Right lobe of liver (tissue), 6 donors: Measurements from ENCODE around the gene LRMDA. TPM values are rescaled to one million over a fixed set of nuclear protein-coding genes. Genes with fewer than 3 reads are reported as not detected.

Experiments
- ATAC-seq, 4 donors: fragments of 200-7000 bp; cut with Tn5 transposase; one replicate each; pipeline ENCODE4 v1.9.1; 2020; ENCODE audit warnings: mild to moderate bottlenecking in 4 of 4, moderate library complexity in 4 of 4
- DNase-seq, 3 donors: peaks; one replicate each; pipeline ENCODE4 v3.0.0-alpha.2; 2020
- H3K27ac ChIP-seq, 3 donors: fragments of 200-600 bp; one replicate each; pipeline ENCODE4 v1.8.0; 2022
- H3K27me3 ChIP-seq, 2 donors: fragments of 200-600 bp; one replicate each; pipeline ENCODE4 v1.8.0; 2022
- H3K36me3 ChIP-seq, 4 donors: fragments of 200-600 bp; sonication (generic) in 1 of 4; one replicate each; pipeline versions ENCODE4 v1.5.1 to v1.8.0; 2017 to 2022; ENCODE audit warnings: control low read depth in 1 of 4
- H3K4me1 ChIP-seq, 4 donors: fragments of 200-600 bp; sonication (generic) in 1 of 4; one replicate each; pipeline versions ENCODE4 v1.5.1 to v1.8.0; 2017 to 2022; ENCODE audit warnings: control low read depth in 1 of 4
- H3K4me3 ChIP-seq, 3 donors: fragments of 200-600 bp; one replicate each; pipeline ENCODE4 v1.8.0; 2022
- H3K9me3 ChIP-seq, 4 donors: fragments of 200-600 bp; sonication (generic) in 1 of 4; one replicate each; pipeline versions ENCODE4 v1.5.1 to v1.8.0; 2017 to 2022; ENCODE audit warnings: control low read depth in 1 of 4
- CTCF ChIP-seq, 4 donors: fragments of 200-600 bp in 3 of 4; fragments of 450-650 bp in 1 of 4; IDR thresholded peaks; one replicate each; pipeline versions ENCODE4 v1.5.1 to v1.8.0; 2016 to 2022; ENCODE audit warnings: antibody characterized with exemption in 4 of 4, mild to moderate bottlenecking in 2 of 4
- POLR2A ChIP-seq: fragments of 450-650 bp; IDR thresholded peaks from one replicate; pipeline ENCODE4 v1.6.1; 2017; ENCODE audit warnings: antibody characterized with exemption, mild to moderate bottlenecking
- WGBS: methylation state at CpG from one replicate; pipeline ENCODE4 v1.1.6; 2018; ENCODE audit warnings: low coverage, low lambda C conversion rate; ENCODE audit not compliant: insufficient coverage; ENCODE audit errors: missing lambda C conversion rate; 5-methylcytosine and 5-hydroxymethylcytosine counted together
- intact Hi-C, 2 donors: fragments of 100-400 bp; cut with DNase I; formaldehyde crosslinking; loops; one replicate each; pipeline versions ENCODE4 v1.11.2 to v1.14.1; 2022
- total RNA-seq, 6 experiments: library from RNA; depleted of rRNA in 2 of 6; stranded (reverse); fragments of >200 nt in 2 of 6; fragmentation: NEBNext Ultra II Directional in 3 of 6; extraction: Animal tissue kit (Norgen Biotek cat#: 25700) in 3 of 6; gene quantifications; one replicate each; pipeline versions ENCODE4 v1.1.0 to v1.2.4, GENCODE V29; 2016 to 2023
- donor health status: DM: no; HTN: yes; CAD: no.
- donor health status: DM: no; HTN: no; CAD: no.
- donor health status: DM: no; HTN: no; CAD: no.
- donor health status: DM: no; HTN: yes; CAD: no.
- donor health status: DM: no; HTN: yes; CAD: no.

The LRMDA gene
- total RNA-seq, 6 experiments from 2014 or later, result 9.9 to 19.9 (median 16.3) TPM

GRCh38 chr10:76324283-76324682 is 892.9 kb downstream of the LRMDA start:
- Histone ChIP-seq H3K4me1 (peaks cover 0 to 19% (median 0%) of the 10 kb centered on the region in 4 donors), H3K27ac (peak overlapping the region in 1 of 3 donors; percentile 25), H3K9me3 (no peaks in the 10 kb centered on the region), H3K36me3 (no peaks in the 10 kb centered on the region), H3K4me3 (no peak overlapping the region), H3K27me3 (no peaks in the 10 kb centered on the region)
- ATAC-seq (peak; percentile 97 to 98 (median 98)), DNase-seq (peak; percentile 60 to 87 (median 85))
- TF ChIP-seq POLR2A, result no peak
- TF ChIP-seq CTCF (IDR thresholded peaks at IDR 0.05), result no peak
- intact Hi-C loops, result no loop called here
- 18% methylated on average over 6 of the region's 6 CpGs for WGBS

- H3K27me3 ChIP-seq, result no peaks in the 10 kb centered on the region
- no peak for ATAC-seq
- no peaks in the 10 kb centered on the region for H3K9me3 ChIP-seq
- no peak overlapping the region for H3K4me3 ChIP-seq
- intact Hi-C loops, result no loop called here
- H3K27ac ChIP-seq, result no peak overlapping the region
- WGBS, result 90% methylated on average over 2 of the region's 2 CpGs
- DNase-seq, result no peak
- no peaks in the 10 kb centered on the region for H3K36me3 ChIP-seq
- peaks cover 0 to 16% (median 0%) of the 10 kb centered on the region in 4 donors for H3K4me1 ChIP-seq
- TF ChIP-seq CTCF (IDR thresholded peaks at IDR 0.05), result no peak
- no peak for TF ChIP-seq POLR2A
Observed at GRCh38 chr10:76327441-76327840, 896.0 kb downstream of the LRMDA start.

GRCh38 chr10:76328348-76328747 is 896.9 kb downstream of the LRMDA start:
- intact Hi-C loops, result no loop called here
- WGBS, result 27% methylated on average over 2 of the region's 2 CpGs

GRCh38 chr10:76329891-76330575 is 898.6 kb downstream of the LRMDA start:
- Histone ChIP-seq H3K9me3 (no peaks in the 10 kb centered on the region), H3K36me3 (no peaks in the 10 kb centered on the region), H3K4me1 (peaks cover 0 to 12% (median 0%) of the 10 kb centered on the region in 4 donors), H3K27me3 (no peaks in the 10 kb centered on the region), H3K27ac (no peak overlapping the region), H3K4me3 (no peak overlapping the region)
- ATAC-seq, result no peak
- no peak for TF ChIP-seq CTCF (IDR thresholded peaks at IDR 0.05)
- WGBS, result 81% methylated on average over 5 of the region's 5 CpGs
- DNase-seq, result no peak
- intact Hi-C loops, result no loop called here

More at GRCh38 chr10:76328348-76328747, 896.9 kb downstream of the LRMDA start:
- TF ChIP-seq CTCF (IDR thresholded peaks at IDR 0.05) (no peak), POLR2A (no peak)
- Histone ChIP-seq H3K9me3 (no peaks in the 10 kb centered on the region), H3K36me3 (no peaks in the 10 kb centered on the region), H3K27me3 (no peaks in the 10 kb centered on the region), H3K4me1 (peaks cover 0 to 16% (median 0%) of the 10 kb centered on the region in 4 donors), H3K27ac (no peak overlapping the region), H3K4me3 (no peak overlapping the region)
- ATAC-seq (peak; percentile 28 to 76 (median 54)), DNase-seq (no peak)
